Measurements from ENCODE around the gene ZNF783. TPM values are rescaled to one million over a fixed set of nuclear protein-coding genes. Genes with fewer than 3 reads are reported as not detected.

The ZNF783 gene

DNA sequence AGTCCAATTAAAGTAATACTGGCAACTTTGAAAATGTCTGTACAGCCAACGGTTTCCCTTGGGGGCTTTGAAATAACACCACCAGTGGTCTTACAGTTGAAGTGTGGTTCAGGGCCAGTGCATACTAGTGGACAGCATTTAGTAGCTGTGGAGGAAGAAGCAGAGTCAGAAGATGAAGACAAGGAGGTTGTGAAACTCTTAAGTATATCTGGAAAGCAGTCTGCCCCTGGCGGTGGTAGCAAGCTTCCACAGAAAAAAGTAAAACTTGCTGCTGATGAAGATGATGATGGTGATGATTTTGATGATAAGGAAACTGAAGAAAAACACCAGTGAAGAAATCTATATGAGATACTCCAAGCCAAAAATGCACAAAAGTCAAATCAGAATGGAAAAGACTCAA lies 72.2 kb downstream of the ZNF783 start:
- no peak overlapping the region for H2BK5ac ChIP-seq (ENCODE audit: low read depth, low read length, poor library complexity, severe bottlenecking)
- H3K4me3 ChIP-seq (ENCODE audit: insufficient read depth in 1 of 2, low read depth in 1 of 2, low read length in 2 of 2): no peak overlapping the region
- no peak overlapping the region for H3K9ac ChIP-seq (ENCODE audit: low read length)
- DNase-seq: no peak
- H4K8ac ChIP-seq (ENCODE audit: low read length): no peak overlapping the region
- H3K27me3 ChIP-seq (ENCODE audit: control insufficient read depth in 1 of 2, insufficient read depth in 1 of 2, low read length in 2 of 2): peaks cover 0 to 4% of the 10 kb centered on the region in 2 experiments
- no peaks in the 10 kb centered on the region for H3K4me1 ChIP-seq (ENCODE audit: control insufficient read depth, insufficient read depth, low read depth, low read length)
- H3K14ac ChIP-seq (ENCODE audit: low read length in 2 of 2): no peak overlapping the region
- no peak overlapping the region for H3K4me2 ChIP-seq (ENCODE audit: low read length, poor library complexity, severe bottlenecking)
- no peaks in the 10 kb centered on the region for H3K79me1 ChIP-seq (replicated peaks; ENCODE audit: low read length, poor library complexity, severe bottlenecking)
- peaks cover 4% of the 10 kb centered on the region for H3K9me3 ChIP-seq (ENCODE audit: control insufficient read depth, low read length)
- H3K36me3 ChIP-seq (ENCODE audit: control insufficient read depth in 1 of 2, insufficient read depth in 2 of 2, low read depth in 1 of 2, low read length in 2 of 2): no peaks in the 10 kb centered on the region
- no peak overlapping the region for H3K4ac ChIP-seq (ENCODE audit: low read depth in 1 of 2, low read length in 2 of 2)
- H2BK15ac ChIP-seq (ENCODE audit: low read depth, poor library complexity, severe bottlenecking): no peak overlapping the region
- H2BK120ac ChIP-seq (ENCODE audit: low read depth, low read length): no peak overlapping the region
- no peak overlapping the region for H3K27ac ChIP-seq (ENCODE audit: low read length, poor library complexity, severe bottlenecking)
- H3K18ac ChIP-seq (ENCODE audit: low read depth in 1 of 2, low read length in 2 of 2): no peak overlapping the region
- H2BK12ac ChIP-seq (ENCODE audit: low read length in 2 of 2): no peak overlapping the region
- WGBS: 77% methylated on average over 2 of the region's 2 CpGs
- no peak overlapping the region for H2AK5ac ChIP-seq (ENCODE audit: low read length, severe bottlenecking)
- no peak overlapping the region for H3K23ac ChIP-seq (ENCODE audit: low read length in 2 of 2)
- no peak overlapping the region for H2AFZ ChIP-seq (ENCODE audit: low read depth, low read length)
- no peak overlapping the region for H4K91ac ChIP-seq (ENCODE audit: low read length)

Small RNA genes within 50 kb of the gene (small RNA-seq; reads per million reads assigned to genes)
- gene AC004941.2 (ENCODE audit: low read depth): not detected

All from mesenchymal stem cell (in vitro differentiated cells and primary cell).